ENCODE data around the gene KNOP1. TPM values are rescaled to one million over a fixed set of nuclear protein-coding genes. Genes with fewer than 3 reads are reported as not detected.

The KNOP1 gene
- total RNA-seq, 1 experiment from 2014 or later, result 93.9 TPM

DNA sequence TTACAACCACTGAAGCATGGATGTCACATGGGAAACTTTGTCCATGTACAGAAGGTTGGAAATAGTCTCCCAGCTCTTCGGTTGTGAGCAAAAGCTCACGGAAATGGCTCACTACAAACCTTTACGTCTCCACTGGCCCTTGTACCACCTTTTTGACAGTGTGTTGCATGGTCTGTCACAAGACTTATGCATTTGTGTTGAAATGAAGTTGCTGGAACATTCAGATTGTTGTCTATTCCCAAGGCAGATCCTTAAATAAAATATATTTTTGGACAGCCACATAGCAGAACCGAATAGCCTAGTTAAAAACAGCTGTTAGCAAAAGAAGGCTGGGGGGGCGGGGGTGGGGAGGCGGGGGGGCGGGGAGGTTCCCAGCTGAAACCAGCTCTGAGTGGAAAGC, 39.2 kb downstream of the KNOP1 start:
- Histone ChIP-seq H3K27ac (ENCODE audit: insufficient read length, low read depth, low read length) (no peak overlapping the region), H3K14ac (ENCODE audit: insufficient read depth, low read length) (no peak overlapping the region), H2AFZ (ENCODE audit: low read length) (no peak overlapping the region), H3K18ac (ENCODE audit: insufficient read length, low read depth, low read length) (no peak overlapping the region), H2BK5ac (ENCODE audit: insufficient read length, low read length) (no peak overlapping the region), H3T11ph (ENCODE audit: low read length) (no peak overlapping the region), H2BK120ac (ENCODE audit: low read depth, low read length, poor library complexity, severe bottlenecking) (no peak overlapping the region), H3K23me2 (ENCODE audit: insufficient read length, low read depth, low read length, poor library complexity, severe bottlenecking) (no peaks in the 10 kb centered on the region), H2BK20ac (ENCODE audit: low read depth, low read length, poor library complexity, severe bottlenecking) (no peak overlapping the region), H4K20me1 (ENCODE audit: control insufficient read depth, insufficient read depth, insufficient read length) (no peaks in the 10 kb centered on the region), H3K4me2 (ENCODE audit: insufficient read depth, insufficient read length, low read length) (no peak overlapping the region), H4K5ac (ENCODE audit: insufficient read length, low read depth, low read length) (no peak overlapping the region), H3K27me3 (ENCODE audit: insufficient read depth, low read length) (no peaks in the 10 kb centered on the region), H4K8ac (replicated peaks; ENCODE audit: insufficient read length, low read depth, low read length) (no peak overlapping the region), H3K23ac (ENCODE audit: insufficient read length, low read depth, low read length) (no peak overlapping the region), H2BK12ac (ENCODE audit: insufficient read length, low read depth, low read length) (no peak overlapping the region), H3K9me3 (ENCODE audit: control insufficient read depth, low read depth, low read length) (no peaks in the 10 kb centered on the region), H3K79me2 (ENCODE audit: insufficient read depth, low read length) (no peaks in the 10 kb centered on the region), H2BK15ac (ENCODE audit: low read depth, low read length) (no peak overlapping the region), H3K4me1 (ENCODE audit: insufficient read depth, low read length) (no peaks in the 10 kb centered on the region), H3K4ac (ENCODE audit: low read depth, low read length) (no peak overlapping the region), H3K56ac (ENCODE audit: insufficient read length, low read depth, low read length) (no peak overlapping the region), H3K9ac (ENCODE audit: extremely low read depth, insufficient read length, low read length) (no peak overlapping the region), H2AK5ac (ENCODE audit: insufficient read length, low read length) (no peak overlapping the region), H4K91ac (ENCODE audit: insufficient read length, low read depth, low read length) (no peak overlapping the region), H3K79me1 (ENCODE audit: insufficient read depth, low read depth, low read length, poor library complexity, severe bottlenecking) (no peaks in the 10 kb centered on the region)
- Mint-ChIP-seq H3K9me3 (no peaks in the 10 kb centered on the region; a peak in 1 of 5 replicates), H3K4me3 (no peak overlapping the region), H3K27ac (no peak overlapping the region), H3K27me3 (ENCODE audit: low read depth) (no peaks in the 10 kb centered on the region), H3K4me1 (no peaks in the 10 kb centered on the region), H3K36me3 (ENCODE audit: insufficient read depth in 1 of 3, low read depth in 3 of 3) (peaks cover 16 to 33% (median 17%) of the 10 kb centered on the region in 3 experiments)
- WGBS (ENCODE audit: extremely low coverage, insufficient read length, low lambda C conversion rate), result no CpG with 5 or more reads among the region's 7 CpGs
- TF ChIP-seq, protein P1, sequence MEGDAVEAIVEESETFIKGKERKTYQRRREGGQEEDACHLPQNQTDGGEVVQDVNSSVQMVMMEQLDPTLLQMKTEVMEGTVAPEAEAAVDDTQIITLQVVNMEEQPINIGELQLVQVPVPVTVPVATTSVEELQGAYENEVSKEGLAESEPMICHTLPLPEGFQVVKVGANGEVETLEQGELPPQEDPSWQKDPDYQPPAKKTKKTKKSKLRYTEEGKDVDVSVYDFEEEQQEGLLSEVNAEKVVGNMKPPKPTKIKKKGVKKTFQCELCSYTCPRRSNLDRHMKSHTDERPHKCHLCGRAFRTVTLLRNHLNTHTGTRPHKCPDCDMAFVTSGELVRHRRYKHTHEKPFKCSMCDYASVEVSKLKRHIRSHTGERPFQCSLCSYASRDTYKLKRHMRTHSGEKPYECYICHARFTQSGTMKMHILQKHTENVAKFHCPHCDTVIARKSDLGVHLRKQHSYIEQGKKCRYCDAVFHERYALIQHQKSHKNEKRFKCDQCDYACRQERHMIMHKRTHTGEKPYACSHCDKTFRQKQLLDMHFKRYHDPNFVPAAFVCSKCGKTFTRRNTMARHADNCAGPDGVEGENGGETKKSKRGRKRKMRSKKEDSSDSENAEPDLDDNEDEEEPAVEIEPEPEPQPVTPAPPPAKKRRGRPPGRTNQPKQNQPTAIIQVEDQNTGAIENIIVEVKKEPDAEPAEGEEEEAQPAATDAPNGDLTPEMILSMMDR (conservative IDR thresholded peaks at IDR 0.05), result no peak
- no peak for DNase-seq
